Posterior vena cava (tissue), 2 donors: ENCODE data around the gene FAM170B. TPM values are rescaled to one million over a fixed set of nuclear protein-coding genes. Genes with fewer than 3 reads are reported as not detected.

ENCODE experiments used
- DNase-seq: peaks from one replicate; pipeline ENCODE4 v3.0.0-alpha.2; 2020; ENCODE audit warnings: low spot score
- intact Hi-C, 2 donors: fragments of 100-400 bp; cut with DNase I; formaldehyde crosslinking; loops; one replicate each; pipeline versions ENCODE4 v1.14.1 to v1.14.2; 2022 to 2023
- long read RNA-seq, 2 donors: library from polyadenylated mRNA; unstranded; transcript quantifications; one replicate each; pipeline ENCODE4 v2.0.0, GENCODE V29; 2020 to 2021
- total RNA-seq, 2 donors: library from RNA; stranded (reverse); fragmentation: NEBNext Ultra II Directional; extraction: Animal tissue kit (Norgen Biotek cat#: 25700); gene quantifications; one replicate each; pipeline ENCODE4 v1.2.1, GENCODE V29; 2021
- donor health status: DM: yes; HTN: yes; CAD: no.
- donor health status: DM: yes; HTN: yes; CAD: no.

The FAM170B gene
- not detected for total RNA-seq
- long read RNA-seq, donor 1, result 0 reads
- long read RNA-seq, donor 2, result 0 reads

- DNase-seq, result no peak
- intact Hi-C loops, result no loop called here
These were observed at the start of gene FAM170B for GRCh38 chr10:49133706-49134248. Gene FAM170B (minus strand): TSS chr10:49134021. CDS start chr10:49133918, 103 bp downstream.

GRCh38 chr10:49182776-49183175 lies 49.0 kb upstream of the FAM170B start:
- no peak for DNase-seq
- intact Hi-C loops, result no loop called here

- intact Hi-C loops, result no loop called here
- DNase-seq, result no peak
These were observed 46.6 kb upstream of the FAM170B start for GRCh38 chr10:49180444-49180860.

GRCh38 chr10:49179699-49180443 lies 46.0 kb upstream of the FAM170B start:
- DNase-seq, result no peak
- intact Hi-C loops, result no loop called here

GRCh38 chr10:49178489-49179471 lies 45.0 kb upstream of the FAM170B start:
- intact Hi-C loops, result no loop called here
- DNase-seq, result no peak

- intact Hi-C loops, result no loop called here
- peak; percentile 90 for DNase-seq
These were observed 43.9 kb upstream of the FAM170B start for GRCh38 chr10:49177391-49178355.

- no peak for DNase-seq
- intact Hi-C loops, result no loop called here
These were observed 42.8 kb upstream of the FAM170B start for GRCh38 chr10:49176310-49177268.

- intact Hi-C loops, result no loop called here
- DNase-seq, result no peak
These were observed 41.9 kb upstream of the FAM170B start for GRCh38 chr10:49175587-49176309.

GRCh38 chr10:49174926-49175500 lies 41.2 kb upstream of the FAM170B start:
- intact Hi-C loops, result no loop called here
- DNase-seq, result no peak

- intact Hi-C loops, result no loop called here
- DNase-seq, result no peak
These were observed 40.6 kb upstream of the FAM170B start for GRCh38 chr10:49174261-49174925.

GRCh38 chr10:49173853-49174252 lies 40.0 kb upstream of the FAM170B start:
- DNase-seq, result no peak
- intact Hi-C loops, result no loop called here

GRCh38 chr10:49173201-49173772 lies 39.5 kb upstream of the FAM170B start:
- intact Hi-C loops, result no loop called here
- DNase-seq, result no peak

GRCh38 chr10:49172777-49173132 lies 38.9 kb upstream of the FAM170B start:
- intact Hi-C loops, result no loop called here
- no peak for DNase-seq

GRCh38 chr10:49172061-49172776 lies 38.4 kb upstream of the FAM170B start:
- no peak for DNase-seq
- intact Hi-C loops, result no loop called here

- DNase-seq, result no peak
- intact Hi-C loops, result no loop called here
These were observed 37.7 kb upstream of the FAM170B start for GRCh38 chr10:49171326-49172060.
